ENCODE results near the gene TMEM87B.

Gene TMEM87B

DNA sequence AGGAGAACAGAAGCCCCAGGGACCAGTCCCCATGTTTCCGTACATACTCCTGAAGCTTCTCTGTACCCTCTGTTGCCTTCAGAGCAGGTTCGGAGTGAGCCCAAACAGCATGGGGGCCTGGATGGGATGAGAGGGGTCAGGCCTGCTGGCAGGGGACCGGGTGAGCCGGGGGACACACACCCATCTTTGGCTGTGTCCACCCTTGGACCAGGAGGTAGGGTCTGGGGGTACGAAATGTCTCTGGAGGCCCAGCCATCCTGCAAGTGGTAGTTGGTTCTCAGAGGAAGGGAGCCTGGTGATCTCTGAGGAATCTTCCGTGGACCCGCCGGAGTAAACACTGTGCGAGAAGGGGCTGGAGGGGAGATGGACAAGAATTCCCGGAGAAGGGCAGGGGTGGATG lies 98.4 kb downstream of the TMEM87B start:
- DNase-seq = no peak

DNA sequence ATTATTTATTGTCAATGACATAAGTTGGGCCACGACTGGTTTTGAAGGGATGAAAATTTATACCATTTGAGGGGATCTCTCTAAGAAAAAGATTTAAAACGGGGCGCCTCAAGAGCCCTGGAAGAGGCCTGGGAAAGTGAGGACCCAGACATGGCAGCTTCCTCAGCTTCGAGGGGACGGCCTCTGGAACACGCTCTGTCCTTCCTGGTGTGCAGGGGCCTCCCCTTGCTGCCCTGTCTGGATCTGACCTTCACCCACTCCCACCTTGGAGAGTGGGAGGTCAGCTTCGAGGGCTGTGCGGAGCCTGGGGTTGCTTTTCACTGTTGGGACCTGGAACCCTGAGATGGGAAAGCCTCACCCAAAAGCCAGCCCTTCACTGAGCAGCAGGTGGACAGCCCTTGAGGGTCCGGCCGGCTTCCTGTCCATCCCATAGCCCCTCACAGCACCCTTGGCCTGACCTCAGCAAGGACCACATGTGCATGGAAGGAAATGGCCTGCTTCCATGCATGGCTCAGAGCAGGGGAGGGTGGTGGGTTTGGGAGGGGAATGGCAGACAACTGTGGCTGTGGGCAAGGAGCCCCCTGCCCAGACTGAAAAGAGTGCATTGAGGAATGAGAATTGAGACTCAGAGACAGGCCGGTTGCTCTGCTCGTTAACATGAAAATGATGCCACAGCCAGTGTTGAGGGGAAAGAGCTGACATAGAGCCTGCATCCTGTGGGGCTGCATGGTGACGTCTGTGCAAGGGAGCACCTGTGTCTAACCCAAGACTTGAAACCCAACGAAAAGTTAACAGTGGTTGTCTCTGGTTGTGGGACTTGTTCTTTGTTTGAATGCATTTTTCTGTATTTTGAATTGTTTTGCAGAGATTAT lies 99.4 kb downstream of the TMEM87B start:
- DNase-seq = no peak

DNA sequence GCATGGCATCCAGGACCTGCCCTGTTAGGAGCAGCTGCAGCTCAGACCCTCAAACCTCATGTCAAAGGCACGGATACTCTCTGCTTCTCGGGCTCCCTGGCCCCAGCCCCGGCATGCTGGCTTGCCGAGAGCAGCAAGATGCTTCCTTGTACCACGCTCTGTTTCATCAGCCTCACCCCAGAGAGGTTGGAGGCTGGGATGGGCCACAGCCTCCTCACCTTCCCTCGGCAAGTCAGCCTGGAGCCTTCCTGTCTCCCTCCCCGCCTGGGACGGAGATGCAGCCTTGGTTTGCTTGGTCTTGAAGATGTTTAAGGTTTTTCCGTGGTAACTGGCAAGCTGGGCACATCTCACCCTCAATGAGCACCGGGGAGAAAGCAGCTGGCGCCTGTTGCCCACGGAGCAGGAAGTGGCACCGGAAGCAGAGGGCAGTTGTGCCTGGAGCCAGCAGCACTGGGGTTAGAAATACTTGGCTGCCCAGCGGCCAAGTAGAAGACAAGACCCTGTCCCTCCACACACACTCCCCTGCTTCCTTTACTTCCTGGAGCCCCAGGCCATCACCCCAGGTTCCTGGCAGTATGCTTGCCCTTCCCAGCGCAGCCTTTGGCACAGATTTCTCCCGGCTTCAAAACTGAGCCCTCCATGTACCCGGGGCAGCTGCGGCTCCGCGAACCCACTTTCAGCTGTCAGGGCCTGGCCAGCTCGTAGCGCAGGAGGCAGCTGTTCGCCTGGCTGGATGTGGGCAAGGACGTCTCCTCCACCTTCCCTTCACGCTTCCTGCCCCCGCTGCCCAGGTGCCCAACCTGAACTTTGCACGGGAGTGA lies 100.5 kb downstream of the TMEM87B start:
- DNase-seq = no peak

DNA sequence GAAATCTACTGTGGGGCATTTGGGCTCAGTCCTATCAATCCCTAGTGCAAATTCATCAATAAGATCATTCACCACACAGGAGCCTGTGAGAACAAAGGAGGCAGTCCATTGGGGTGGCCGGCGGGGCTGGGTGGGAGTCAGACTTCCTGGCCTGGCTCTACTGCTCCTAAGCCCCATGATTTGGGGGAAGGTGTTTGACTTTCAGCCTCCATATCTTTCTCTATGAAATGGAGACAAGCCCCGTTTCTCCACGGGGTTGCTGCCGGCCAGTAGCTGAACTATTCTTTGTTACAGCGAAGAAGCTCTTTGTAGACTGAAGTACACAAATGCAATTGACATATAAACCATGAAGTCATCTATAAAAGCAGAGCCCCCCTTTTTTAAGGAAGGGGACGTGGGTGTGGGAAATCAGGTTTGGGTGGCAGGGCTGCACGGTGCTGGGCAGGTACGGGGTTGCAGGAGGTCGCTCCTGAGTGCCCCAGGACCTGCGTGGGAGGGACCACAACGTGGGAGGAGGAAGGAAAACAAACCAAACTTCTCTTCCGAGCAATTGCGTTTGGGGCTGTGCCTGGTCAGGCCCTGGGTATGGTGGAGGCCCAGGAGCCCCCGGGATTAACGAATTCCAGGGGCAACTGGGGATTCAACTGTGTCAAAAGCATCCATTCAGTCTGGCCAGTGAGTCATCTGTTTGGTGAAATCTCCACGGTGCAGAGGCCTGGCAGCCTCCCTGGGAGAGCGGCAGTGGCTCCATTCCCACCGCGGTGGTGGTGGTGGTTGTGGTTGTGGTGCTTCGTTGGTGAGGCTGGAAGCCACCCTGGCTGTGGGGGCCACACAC lies 101.3 kb downstream of the TMEM87B start:
- no peak for DNase-seq

DNA sequence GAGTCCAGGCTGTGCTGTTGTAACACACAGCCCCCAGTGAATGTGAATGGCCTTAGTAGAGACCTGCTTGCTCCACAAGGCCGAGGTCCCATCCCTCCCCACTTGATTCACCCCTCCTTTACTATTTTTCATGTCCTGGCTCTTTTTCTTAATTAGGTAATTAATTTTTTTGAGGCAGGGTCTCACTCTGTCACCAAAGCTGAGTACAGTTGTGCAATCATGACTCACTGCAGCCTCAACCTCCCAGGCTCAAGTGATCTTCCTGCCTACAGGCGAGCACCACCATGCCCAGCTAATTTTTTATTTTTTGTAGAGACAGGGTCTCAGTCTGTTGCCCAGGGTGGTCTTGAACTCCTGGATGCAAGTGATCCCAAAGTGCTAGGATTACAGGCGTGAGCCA lies 102.4 kb downstream of the TMEM87B start:
- DNase-seq = no peak

DNA sequence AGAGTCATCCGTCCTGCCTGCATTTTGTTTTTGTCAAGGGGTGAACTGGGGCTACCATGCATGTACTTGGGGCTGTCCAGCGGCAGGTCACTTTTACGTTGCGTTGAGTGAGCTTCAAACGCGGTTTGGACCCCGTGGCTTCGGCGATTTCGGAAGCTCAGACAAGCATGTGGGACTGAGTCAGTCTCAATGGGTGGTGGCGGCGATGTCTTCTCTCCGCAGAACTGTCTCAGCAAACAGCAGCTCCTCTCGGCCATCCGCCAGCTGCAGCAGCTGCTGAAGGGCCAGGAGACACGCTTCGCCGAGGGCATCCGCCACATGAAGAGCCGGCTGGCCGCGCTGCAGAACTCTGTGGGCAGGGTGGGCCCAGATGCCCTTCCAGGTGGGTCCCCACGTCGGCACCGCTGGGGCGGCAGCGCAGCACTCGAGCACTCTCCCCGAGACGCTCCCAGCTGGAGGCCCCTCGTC lies 104.4 kb downstream of the TMEM87B start:
- no peak for DNase-seq

DNA sequence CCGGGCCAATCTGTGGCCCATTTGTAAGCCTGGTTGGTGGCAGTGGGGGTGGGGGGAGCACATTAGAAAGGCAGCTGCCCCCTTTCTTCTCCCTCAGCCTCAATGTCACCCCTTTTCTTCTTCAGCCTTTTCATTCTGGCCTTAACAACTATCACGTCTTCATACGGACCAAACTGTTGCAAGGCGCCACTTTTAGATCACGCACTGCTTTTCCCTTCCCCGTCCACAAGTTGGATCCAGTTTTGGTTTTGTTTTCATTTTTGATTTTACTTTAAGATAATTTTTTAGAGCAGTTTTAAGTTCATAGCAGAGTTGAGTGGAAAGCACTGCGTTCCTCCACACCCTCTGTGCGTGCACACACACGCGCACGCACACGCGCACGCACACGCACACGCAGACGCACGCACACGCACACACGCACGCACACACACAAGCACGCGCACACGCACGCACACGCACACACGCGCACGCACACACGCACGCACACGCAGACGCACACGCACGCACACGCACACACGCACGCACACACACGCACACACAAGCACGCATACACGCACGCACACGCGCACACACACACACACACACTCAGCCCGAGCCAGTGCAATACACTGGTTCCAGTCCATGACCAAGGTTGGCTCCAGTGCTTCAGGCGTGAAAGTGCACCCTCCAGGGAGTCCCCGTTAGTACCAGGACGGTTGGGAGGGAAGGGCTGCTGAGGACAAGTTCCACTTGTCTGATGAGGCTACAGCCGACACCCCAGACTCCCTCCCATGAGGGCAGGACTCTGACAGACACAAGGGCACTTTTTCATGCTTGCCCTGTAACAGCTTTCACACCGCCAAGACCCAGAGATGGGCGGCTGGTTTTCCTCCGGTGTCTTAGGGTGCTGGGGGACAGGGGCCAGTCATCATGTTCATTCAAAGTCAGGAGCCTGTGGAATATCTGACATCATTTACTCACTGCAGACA lies 105.5 kb downstream of the TMEM87B start:
- DNase-seq = no peak

DNA sequence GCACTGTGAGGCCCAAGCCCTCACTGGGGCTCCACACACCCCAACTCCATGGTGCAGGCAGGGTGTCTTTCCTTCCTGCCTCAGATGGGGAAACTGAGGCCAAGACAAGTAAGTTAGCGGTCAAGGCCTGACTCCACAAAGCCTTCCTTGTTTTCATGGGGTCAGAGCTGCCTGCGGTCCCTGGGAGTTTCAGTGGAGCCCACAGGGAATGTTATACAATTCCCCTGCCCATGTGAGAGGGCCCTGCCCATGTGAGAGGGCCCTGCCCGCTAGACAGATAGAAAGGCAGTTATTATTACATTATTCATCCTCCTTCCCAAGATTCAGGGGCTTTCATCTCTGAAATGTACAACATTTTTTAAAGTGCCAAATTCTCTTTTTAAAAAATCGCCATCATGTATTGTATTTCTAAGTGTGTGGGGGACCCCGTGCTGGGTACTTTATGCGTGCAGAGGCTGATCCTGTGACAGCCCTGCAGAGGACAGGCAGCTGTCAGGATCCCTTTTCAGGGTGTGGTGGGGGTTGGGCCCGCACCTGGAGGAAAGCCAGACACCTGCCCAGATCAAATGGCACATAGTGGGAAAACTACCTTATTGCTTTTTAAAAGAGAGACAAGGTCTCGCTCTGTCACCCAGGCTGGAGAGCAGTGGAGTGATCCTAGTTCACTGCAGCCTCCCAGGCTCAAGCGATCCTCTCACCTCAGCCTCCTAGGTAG lies 106.5 kb downstream of the TMEM87B start:
- no peak for DNase-seq

DNA sequence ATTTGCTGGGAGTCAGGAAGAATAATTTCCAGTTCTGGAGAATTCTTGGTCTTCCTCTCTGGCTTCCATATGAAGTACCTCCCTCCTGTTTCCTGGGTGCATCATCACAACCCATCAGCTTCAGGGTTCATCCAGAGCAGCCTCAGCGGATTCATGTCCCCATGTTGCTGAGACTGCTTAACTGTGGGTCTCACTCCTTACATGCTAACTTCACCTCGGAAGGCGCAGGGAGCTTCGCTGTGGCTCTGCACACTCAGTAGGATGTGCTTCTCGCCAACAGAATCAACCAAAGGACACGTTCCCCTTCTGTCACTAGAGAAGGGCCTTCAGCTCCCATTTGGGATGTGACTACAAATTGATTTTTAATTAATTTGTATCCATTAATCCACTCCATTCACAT lies 107.3 kb downstream of the TMEM87B start:
- no peak for DNase-seq

DNA sequence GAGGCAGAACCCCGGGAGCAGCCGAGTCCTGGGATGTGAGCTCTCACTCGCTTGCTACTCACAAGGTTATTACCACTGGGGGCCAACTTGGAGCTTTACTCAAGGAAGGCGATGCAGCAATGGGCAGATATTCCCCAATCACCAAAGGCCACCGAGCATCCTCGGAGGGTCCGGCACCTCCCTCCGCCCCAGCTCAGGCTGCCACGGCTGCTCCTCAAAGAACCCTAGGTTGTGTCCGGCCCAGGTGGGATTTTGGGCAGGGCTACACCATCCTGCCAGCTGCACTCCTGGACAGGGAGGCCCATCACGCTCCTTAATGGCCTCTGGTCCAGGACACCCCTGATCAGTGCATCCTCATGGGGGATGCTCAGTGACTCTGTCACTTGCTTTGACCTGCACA lies 107.9 kb downstream of the TMEM87B start:
- DNase-seq = no peak

DNA sequence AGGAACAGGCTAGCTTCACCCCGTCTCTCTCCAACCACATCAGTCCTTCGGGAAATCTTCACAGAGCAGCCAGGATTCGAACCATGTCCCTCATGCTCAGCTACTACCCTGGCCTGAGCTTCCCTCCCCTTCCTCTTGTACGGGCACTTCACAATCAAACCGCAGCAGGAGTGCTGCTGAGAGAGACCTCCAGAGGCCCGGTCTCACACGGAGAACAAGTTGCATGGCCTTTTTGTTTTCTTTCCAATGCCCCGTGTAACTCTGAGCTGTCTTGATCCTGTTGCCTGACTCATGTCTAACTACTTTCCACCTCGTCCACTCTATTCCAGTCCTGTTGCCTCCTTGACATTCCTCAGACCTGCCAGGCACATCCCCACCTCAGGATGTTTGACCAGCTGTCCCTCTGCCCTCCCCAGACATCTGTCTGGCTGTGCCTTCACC lies 108.5 kb downstream of the TMEM87B start:
- no peak for DNase-seq

DNA sequence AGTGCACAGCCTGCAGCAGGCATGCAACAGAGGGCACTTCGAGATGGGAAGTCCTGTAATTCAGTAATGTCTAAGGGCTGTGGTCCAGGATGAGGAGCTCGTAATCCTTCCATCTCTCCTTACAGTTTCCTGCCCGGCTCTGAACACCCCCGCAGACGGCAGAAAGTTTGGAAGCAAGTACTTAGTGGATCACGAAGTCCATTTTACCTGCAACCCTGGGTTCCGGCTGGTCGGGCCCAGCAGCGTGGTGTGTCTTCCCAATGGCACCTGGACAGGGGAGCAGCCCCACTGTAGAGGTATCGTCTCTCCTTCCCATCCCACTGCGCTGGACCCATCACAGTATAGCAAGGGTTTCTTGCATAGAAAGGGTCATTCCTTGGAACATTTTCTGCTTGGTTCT lies 109.8 kb downstream of the TMEM87B start:
- DNase-seq = no peak

DNA sequence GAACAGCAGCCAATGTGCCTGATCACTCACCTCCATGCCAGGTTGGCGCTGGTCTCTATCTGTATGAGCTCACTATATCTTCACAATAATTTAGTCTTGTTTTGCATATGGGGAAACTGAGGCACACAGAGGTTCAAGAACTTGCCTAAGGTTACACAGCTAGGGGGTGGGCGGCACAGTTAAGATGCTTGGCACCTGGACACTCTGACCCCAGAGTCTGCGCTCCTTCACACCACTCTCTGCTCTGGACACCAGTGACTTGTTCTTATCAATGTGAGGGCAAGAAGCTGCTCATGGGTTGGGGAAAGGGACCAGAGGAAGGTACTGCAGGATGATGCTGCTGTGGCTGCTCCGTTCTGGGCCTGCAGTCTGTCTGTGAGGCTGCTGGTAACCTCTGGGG lies 110.2 kb downstream of the TMEM87B start:
- DNase-seq = no peak

DNA sequence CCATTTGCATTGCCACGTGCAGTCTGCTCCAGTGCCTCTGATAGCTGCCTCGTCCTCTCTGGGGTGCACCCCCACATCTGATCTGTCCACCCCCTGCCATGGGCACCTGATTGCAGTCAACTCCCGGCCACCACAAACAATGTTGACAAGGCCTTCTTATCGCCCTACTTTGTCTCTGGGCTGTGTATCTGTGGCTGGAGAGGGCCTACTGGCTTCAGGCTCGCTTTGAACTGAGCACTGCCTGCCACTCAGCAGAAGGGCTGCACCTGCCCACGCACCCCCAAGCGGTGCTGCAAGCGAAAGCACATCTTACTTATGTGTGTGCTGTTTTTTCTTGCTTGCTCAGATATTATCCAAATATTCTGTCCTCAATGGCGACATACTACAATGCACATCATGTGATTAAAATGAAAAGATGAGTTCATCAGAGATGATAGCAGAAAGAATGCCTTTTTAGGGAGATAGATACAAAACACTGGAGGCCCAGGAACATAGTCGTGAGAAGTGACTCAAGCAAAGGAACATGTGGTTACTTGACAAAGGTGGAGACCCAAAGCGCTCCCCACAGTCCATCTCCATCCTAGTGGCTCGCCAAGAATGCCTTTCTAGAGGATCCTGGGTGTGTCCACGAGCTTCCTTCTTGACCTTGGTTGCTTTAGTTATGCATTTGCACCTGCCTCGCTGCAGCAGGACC lies 111.9 kb downstream of the TMEM87B start:
- no peak for DNase-seq

DNA sequence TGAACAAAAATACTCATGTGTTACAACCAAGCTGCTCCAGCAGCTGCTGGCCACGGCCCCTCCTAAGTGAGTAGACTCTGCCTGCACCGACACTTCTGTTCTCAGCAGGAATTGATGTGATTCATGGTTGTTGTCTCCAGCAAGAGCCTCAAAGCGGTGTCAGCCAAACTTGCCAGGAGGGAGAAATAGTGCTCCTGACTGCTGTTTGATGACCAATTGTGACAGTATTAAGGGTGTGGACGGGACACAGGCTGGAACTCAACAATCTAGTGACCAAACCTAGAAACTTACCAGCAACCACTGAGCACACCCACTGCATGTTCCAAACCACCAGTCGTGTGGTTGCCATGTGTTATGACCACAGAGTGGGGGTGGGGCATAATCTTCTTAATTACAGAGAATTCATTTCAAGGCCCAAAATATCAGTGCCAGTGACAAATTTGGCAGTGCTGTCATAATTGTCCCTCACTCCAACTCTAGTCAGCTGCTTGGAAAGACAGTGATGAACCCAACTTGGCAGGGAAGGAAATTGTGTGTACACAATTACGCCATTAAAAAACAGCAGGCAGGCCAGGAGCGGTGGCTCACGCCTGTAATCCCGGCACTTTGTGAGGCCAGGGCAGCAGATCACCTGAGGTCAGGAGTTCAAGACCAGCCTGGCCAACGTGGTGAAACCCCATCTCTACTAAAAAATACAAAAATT lies 113.5 kb downstream of the TMEM87B start:
- no peak for DNase-seq
